SK-N-SH (cell line): ENCODE measurements around the gene ATP11B.

Experiments
- MXI1 ChIP-seq: IDR thresholded peaks from 2 replicates; pipeline ENCODE4 v1.6.1; 2012; ENCODE audit warnings: mild to moderate bottlenecking, low read depth, low read length, improper control_type of control experiment
- TF ChIP-seq, protein P1 (sequence below): fragments of 200-600 bp; sonication (generic); IDR thresholded peaks from 2 replicates; pipeline ENCODE4 v1.6.1; 2017; ENCODE audit warnings: antibody characterized with exemption, mild to moderate bottlenecking, moderate library complexity

DNA sequence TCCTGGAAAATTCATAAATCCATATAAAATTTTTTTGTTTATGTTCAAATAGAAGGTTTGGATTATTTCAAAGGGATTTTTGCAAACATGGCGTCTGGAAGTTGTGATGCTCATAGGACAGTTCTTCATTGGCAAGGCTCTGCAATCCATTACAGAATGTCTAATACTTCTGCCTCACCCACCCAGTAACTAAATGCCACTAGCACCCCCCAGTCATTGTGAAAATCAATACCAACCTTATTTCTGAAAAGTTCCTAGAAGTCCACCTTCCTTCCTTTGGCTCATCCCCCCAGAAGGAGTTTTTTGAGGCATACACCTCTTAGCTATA, 17.9 kb downstream of the ATP11B start:
- TF ChIP-seq, protein P1, sequence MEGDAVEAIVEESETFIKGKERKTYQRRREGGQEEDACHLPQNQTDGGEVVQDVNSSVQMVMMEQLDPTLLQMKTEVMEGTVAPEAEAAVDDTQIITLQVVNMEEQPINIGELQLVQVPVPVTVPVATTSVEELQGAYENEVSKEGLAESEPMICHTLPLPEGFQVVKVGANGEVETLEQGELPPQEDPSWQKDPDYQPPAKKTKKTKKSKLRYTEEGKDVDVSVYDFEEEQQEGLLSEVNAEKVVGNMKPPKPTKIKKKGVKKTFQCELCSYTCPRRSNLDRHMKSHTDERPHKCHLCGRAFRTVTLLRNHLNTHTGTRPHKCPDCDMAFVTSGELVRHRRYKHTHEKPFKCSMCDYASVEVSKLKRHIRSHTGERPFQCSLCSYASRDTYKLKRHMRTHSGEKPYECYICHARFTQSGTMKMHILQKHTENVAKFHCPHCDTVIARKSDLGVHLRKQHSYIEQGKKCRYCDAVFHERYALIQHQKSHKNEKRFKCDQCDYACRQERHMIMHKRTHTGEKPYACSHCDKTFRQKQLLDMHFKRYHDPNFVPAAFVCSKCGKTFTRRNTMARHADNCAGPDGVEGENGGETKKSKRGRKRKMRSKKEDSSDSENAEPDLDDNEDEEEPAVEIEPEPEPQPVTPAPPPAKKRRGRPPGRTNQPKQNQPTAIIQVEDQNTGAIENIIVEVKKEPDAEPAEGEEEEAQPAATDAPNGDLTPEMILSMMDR, result no peak
- TF ChIP-seq MXI1, result no peak
